ENCODE data around the gene MOB2. TPM values are rescaled to one million over a fixed set of nuclear protein-coding genes. Genes with fewer than 3 reads are reported as not detected.

The MOB2 gene
- total and polyA plus RNA-seq, 12 donors: 25.2 to 59.1 (median 45.2) TPM

- intact Hi-C loops (cut with DNase I): no loop called here
- Histone ChIP-seq H3K9me3 (no peaks in the 10 kb centered on the region), H3K27me3 (no peaks in the 10 kb centered on the region), H3K4me1 (peaks cover 44 to 82% (median 63%) of the 10 kb centered on the region in 9 donors), H3K36me3 (no peaks in the 10 kb centered on the region), H3K27ac (peak overlapping the region in 2 of 10 donors; percentile 15 to 23), H3K4me3 (no peak overlapping the region)
- no peak for DNase-seq
- no peak for TF ChIP-seq CTCF (IDR thresholded peaks at IDR 0.05)
- peak in 1 of 8 donors; percentile 16 for ATAC-seq
- WGBS, 2 donors: 87 to 88% methylated on average over 23 of the region's 23 CpGs
These were observed 1.4 kb upstream of the MOB2 start for GRCh38 chr11:1487851-1488574.

DNA sequence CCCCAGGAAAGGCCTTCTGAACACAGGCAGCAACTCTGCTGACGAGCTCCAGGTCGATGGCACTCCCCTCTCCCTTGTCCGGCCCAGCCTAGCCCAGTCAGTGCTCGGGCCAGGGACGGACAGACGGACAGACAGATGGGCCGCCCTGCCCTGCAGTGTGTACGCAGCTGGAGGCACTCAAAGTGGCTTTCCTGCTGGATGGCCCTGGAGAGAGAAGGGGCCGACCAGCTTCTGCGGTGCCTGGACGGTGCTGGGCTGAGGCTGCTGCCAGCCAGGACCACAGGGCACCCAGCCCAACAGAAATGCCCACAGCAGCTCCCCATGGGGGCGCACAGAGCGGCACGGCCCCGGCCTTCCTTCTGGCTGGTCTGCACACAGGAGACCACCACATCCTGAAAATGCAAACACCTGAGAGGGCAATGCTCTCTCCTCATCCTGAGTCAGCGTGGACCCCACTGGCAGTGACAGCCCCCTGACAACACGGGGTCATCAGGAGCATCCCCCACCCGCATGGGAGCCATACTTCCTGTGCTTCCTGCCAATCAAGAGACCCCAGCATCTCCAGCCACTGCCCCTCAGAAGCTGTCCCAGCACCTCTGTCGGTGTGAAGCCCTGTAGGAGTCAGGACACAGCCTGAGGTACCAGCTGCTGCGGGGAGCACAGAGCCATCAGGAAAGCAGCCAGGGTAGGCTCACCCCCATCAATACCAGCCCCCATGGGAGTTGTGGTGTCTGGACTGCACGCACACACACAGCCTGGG, 692 bp upstream of the MOB2 start:
- Histone ChIP-seq H3K9me3 (no peaks in the 10 kb centered on the region), H3K27me3 (no peaks in the 10 kb centered on the region), H3K4me1 (peaks cover 52 to 82% (median 69%) of the 10 kb centered on the region in 9 donors), H3K4me3 (no peak overlapping the region), H3K27ac (peak overlapping the region in 1 of 10 donors; percentile 23), H3K36me3 (peaks cover 0 to under 1% (median 0%) of the 10 kb centered on the region in 9 donors)
- DNase-seq: peak in 1 of 2 donors; percentile 17
- WGBS, 2 donors: 82 to 86% methylated on average over 20 to 21 of the region's 21 CpGs
- ATAC-seq: peak in 1 of 8 donors; percentile 2
- TF ChIP-seq CTCF (IDR thresholded peaks at IDR 0.05): no peak
- intact Hi-C loops (cut with DNase I): no loop called here

- H3K36me3 ChIP-seq: peaks cover 0 to 12% (median under 1%) of the 10 kb centered on the region in 9 donors
- ATAC-seq: no peak
- peaks cover 53 to 93% (median 75%) of the 10 kb centered on the region in 9 donors for H3K4me1 ChIP-seq
These were observed 1.1 kb downstream of the MOB2 start for GRCh38 chr11:1485504-1485885.

More at GRCh38 chr11:1485504-1485885, 1.1 kb downstream of the MOB2 start:
- 68 to 71% methylated on average over 17 of the region's 17 CpGs for WGBS, 2 donors
- intact Hi-C loops (cut with DNase I): no loop called here
- H3K4me3 ChIP-seq: peak overlapping the region in 6 of 10 donors; percentile 8 to 43 (median 33)
- DNase-seq: peak in 1 of 2 donors; percentile 10
- H3K9me3 ChIP-seq: no peaks in the 10 kb centered on the region
- H3K27ac ChIP-seq: peak overlapping the region in 6 of 10 donors; percentile 15 to 37 (median 31)
- H3K27me3 ChIP-seq: no peaks in the 10 kb centered on the region
- no peak for TF ChIP-seq CTCF (IDR thresholded peaks at IDR 0.05)

All from heart right ventricle (tissue), 16 donors.